Adipose tissue (tissue), 3 donors: ENCODE measurements around the gene ANP32B. TPM values are rescaled to one million over a fixed set of nuclear protein-coding genes. Genes with fewer than 3 reads are reported as not detected.
"Not testable (repeated sequence)": the region's sequence is repeated elsewhere in the genome, so short reads cannot be mapped to it uniquely, and the experiment has no call there.

Experiments
- H3K27ac ChIP-seq: one replicate; pipeline ENCODE4 v1.5.1; 2013; ENCODE audit warnings: low read depth, low read length
- WGBS, 3 donors: extraction: QIAGEN DNeasy Blood & Tissue Kit; methylation state at CpG; one replicate each; pipeline ENCODE4 v1.1.7; 2013; 5-methylcytosine and 5-hydroxymethylcytosine counted together
- polyA plus RNA-seq, 3 donors: library from polyadenylated mRNA; stranded (reverse); fragments of 200-250 nt; gene quantifications; one replicate each; pipeline ENCODE4 v1.2.3, GENCODE V29; 2013
- donor health status: healthy with polysubstance abuse.
- donor health status: Bipolar disorder and iron deficiency.
- donor health status: healthy.

Gene ANP32B
- polyA plus RNA-seq, result 100 to 1,000 TPM in 2 of 3 donors, 10 to 100 TPM in 1; 92.1 to 253 (median 129) TPM

DNA sequence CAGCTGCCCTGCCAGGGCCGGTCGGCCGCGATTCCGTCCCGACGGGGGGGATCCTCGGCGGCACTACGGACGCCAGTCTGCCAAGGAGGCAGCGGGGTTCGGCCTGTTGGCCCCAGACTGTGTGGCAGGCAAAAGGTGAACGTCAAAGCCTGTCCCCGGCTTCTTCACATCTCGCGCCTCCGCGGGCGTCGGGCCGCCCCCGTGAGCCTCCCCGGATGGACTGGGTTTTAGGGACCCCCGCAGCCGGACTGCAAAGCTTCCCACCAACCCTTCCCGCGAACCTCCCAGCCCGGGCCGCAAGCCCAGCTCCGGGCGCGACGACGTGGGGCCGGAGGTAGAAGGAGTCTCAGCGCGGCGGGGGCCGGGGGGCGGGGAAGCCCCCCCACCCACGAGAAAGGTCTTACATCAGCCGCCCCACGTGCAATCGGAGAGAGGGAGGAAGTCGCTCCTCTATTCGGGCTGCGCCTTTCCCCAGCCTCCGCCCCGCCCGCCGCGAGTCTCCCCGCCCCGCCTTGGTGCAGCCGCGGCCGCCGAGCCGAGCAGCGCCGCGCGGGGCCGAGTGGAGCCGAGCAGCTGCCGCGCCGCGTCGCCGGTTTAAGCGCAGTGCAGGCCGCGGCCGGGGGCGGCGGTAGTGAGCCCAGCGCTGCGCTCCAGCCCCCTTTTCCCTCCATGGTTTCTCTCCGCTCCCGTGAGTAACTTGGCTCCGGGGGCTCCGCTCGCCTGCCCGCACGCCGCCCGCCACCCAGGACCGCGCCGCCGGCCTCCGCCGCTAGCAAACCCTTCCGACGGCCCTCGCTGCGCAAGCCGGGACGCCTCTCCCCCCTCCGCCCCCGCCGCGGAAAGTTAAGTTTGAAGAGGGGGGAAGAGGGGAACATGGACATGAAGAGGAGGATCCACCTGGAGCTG lies at the start of gene ANP32B:
TSS of gene ANP32B (plus strand) at position 659 of the 906 bp plus-strand sequence. CDS start at position 874, 215 bp downstream.
- peak within 1 kb of the TSS; percentile 92 for H3K27ac ChIP-seq
- WGBS, 3 donors, result 0% methylated on average over 81 to 105 of the region's 105 CpGs

DNA sequence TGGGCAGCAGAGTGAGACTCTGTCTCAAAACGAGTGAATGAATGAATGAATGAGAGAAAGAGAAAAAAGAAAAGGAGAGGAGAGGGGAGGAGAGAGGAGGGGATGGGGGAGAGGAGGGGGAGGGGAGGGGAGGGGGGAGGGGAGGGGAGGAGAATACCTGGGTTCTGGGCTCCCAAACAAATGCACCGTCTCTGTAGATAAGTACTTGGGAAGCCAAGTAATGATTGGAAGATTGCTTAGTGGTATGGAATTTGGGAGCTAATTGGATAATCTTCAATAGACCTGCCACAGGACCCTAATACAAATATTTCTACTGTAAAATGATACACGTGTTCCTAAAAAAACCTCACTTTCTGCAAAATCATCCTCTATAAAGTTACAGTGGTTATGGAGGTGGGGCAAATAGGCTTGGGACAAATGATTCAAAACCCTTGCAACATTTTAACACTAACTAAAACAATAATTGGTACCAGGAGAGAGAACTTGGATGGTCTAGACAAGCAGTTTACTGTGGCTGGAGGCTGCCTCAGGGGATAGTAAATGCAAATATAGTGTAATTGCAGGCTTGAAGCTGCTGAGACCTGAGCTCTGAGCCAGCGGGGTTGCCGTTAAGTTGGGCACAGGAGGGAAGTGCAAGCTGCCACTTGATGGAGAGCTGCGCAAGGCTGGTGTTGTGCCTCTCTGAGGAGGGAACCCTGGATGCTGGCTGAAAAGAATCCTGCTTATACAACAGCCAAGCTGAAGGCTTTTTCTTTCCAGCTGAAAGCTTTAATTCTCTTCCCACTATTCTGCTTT lies 48.6 kb upstream of the ANP32B start:
- H3K27ac ChIP-seq, result no peak overlapping the region
- WGBS, 3 donors, result 14 to 25% (median 25%) methylated on average over 5 to 6 of the region's 6 CpGs

DNA sequence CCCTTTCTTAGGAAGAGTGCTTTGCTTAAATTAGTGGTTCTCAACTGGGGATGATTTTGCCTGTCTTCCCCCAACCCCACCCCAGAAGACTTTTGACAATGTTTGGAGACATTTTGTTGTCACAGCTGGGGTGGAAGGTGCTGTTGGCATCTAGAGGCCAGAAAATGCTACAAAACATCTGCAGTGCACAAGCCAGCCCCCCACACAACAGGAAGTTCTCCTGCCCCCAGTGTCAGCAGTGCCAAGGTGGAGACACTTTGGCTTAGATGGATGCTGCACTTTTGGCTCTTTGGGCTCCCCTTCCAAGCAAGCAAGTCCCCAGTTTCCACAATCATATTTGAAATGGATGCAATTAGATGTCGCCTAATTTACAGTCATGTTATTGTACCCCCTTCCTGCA lies 47.9 kb upstream of the ANP32B start:
- WGBS, 3 donors, result 67 to 85% (median 75%) methylated on average over 1 of the region's 1 CpG

DNA sequence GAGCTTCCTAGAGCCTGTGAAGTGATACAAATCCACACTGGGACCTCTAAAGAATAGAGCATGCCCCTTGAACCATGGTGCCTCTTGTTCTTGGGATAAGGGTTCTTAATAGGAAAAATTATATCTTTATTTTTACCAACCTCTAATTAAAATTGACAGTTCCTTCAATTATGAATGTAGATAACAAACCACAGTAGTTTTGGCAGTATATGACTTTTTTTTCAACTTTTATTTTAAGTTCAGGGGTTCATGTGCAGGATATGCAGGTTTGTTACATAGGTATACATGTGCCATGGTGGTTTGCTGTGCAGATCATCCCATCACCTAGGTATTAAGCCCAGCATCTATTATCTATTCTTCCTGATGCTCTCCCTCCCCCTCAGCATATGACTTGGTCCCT lies 46.1 kb upstream of the ANP32B start:
- no peak overlapping the region for H3K27ac ChIP-seq

More for the DNA sequence above, 47.9 kb upstream of the ANP32B start:
- H3K27ac ChIP-seq, result no peak overlapping the region

DNA sequence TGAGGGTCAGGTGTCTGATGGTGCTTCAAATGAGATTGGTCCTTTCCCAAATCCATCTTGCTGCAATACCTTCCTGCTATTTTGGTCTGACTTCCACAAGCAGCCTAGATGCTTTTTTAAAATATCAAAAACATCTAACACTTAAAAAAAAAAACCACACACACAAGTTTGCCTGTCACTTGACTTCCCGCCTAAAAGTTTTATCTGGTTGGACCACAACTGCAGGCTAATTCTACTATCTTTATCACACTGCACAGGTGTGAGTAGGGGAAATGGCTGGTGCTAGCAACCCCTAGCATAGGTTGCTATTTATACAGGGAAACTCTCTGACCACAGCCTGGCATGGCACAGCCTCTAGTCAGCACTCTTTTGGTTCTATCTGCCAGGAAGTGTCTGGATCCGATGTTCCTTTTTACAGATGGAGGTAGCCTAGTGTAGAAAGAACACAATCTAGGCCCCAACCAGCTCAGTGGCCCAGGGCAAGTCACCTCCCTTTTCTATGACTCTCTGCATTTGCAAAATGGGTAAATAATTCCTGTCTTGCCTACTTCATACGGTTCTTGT lies 45.0 kb upstream of the ANP32B start, which contains the start of gene HEMGN:
TSS of gene HEMGN (minus strand) at position 92 of the 564 bp plus-strand sequence. CDS start at position 56, 36 bp downstream.
- whole genome bisulfite sequencing, 3 donors, result 50 to 75% (median 53%) methylated on average over 3 of the region's 3 CpGs
- H3K27ac ChIP-seq, result no peak within 1 kb of the TSS

GRCh38 chr9:97940233-97940632 lies 42.9 kb upstream of the ANP32B start:
- no peak overlapping the region for H3K27ac ChIP-seq

GRCh38 chr9:97940741-97941140 lies 42.4 kb upstream of the ANP32B start:
- 70 to 82% (median 74%) methylated on average over 3 of the region's 3 CpGs for WGBS, 3 donors
- no peak overlapping the region for H3K27ac ChIP-seq

- 88 to 91% (median 89%) methylated on average over 1 of the region's 1 CpG for WGBS, 3 donors
- H3K27ac ChIP-seq, result no peak overlapping the region
These were observed 41.8 kb upstream of the ANP32B start for GRCh38 chr9:97941323-97941722.

- H3K27ac ChIP-seq, result no peak overlapping the region
These were observed 39.8 kb upstream of the ANP32B start for GRCh38 chr9:97943308-97943855.

GRCh38 chr9:97944612-97945011 lies 38.5 kb upstream of the ANP32B start:
- 73 to 86% (median 81%) methylated on average over 3 of the region's 3 CpGs for WGBS, 3 donors
- no peak overlapping the region for H3K27ac ChIP-seq

DNA sequence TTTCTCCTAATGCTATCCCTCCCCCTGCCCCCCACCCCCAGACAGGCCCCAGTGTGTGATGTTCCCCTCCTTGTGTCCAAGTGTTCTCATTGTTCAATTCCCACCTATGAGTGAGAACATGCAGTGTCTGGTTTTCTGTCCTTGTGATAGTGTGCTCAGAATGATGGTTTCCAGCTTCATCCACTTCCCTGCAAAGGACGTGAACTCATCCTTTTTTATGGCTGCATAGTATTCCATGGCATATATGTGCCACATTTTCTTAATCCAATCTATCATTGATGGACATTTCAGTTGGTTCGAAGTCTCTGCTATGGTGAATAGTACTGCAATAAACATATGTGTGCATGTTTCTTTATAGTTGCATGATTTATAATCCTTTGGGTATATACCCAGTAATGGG lies 37.7 kb upstream of the ANP32B start:
- 73 to 95% (median 95%) methylated on average over 2 of the region's 2 CpGs for WGBS, 3 donors
- not testable (repeated sequence) for H3K27ac ChIP-seq

GRCh38 chr9:97947094-97947493 lies 36.0 kb upstream of the ANP32B start:
- WGBS, 3 donors, result 41 to 48% (median 48%) methylated on average over 2 of the region's 2 CpGs
- not testable (repeated sequence) for H3K27ac ChIP-seq

DNA sequence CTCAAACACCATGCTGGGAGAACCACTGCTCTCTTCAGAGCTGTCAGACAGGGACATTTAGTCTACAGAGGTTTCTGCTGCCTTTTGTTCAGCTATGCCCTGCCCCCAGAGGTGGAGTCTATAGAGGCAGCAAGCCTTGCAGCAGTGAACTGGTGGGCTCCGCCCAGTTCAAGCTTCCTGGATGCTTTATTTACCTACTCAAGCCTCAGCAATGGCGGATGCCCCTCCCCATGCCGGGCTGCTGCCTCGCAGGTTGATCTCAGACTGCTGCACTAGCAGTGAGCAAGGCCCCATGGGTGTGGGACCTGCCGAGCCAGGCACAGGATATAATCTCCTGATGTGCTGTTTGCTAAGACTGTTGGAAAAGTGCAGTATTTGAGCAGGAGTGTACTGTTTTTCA lies 32.3 kb upstream of the ANP32B start:
- not testable (repeated sequence) for H3K27ac ChIP-seq
- whole genome bisulfite sequencing, 3 donors, result 84 to 95% (median 89%) methylated on average over 5 of the region's 5 CpGs

- no peak overlapping the region for H3K27ac ChIP-seq
These were observed 28.6 kb upstream of the ANP32B start for GRCh38 chr9:97954550-97954989.

DNA sequence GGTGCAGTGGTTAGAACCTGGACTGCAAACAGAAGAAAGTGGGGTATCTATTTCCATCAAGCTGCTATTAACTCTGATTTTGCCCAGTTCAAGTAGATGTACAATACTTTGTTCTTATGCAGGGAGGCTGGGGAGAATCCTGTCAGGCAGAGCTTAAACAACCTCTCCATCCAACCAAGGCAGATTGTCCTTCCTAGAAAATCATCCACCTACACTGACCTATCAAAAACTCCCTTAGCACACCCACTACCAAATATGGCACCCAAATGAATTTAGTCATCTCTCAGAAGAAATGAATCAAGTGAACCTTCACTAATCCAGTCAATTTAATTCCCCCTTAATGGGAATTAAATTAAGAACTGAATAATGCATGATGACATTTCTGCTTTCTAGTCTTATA lies 26.8 kb upstream of the ANP32B start:
- H3K27ac ChIP-seq, result no peak overlapping the region

- no peak overlapping the region for H3K27ac ChIP-seq
- WGBS, 3 donors, result 69 to 75% (median 72%) methylated on average over 5 of the region's 5 CpGs
These were observed 24.2 kb upstream of the ANP32B start for GRCh38 chr9:97958812-97959511.

DNA sequence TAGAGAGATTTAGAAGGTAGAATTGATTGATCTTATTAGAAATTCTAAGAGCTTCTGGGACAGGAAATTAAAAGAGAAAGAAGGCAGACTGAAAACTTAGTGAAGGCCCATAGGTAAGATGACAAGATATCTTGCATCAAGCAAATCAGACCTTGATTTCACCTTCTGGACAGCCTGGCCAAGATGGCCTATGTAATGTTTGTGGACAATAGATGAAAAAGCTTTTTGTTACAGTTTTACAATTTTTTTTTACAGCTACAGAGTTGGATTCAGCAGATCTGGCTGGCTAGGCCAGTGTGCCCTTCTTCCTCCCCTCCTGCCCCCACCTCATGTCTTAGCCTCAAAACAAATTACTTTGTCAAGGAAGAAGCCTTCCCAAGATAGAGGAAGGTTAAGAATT lies 23.6 kb upstream of the ANP32B start:
- no peak overlapping the region for H3K27ac ChIP-seq

DNA sequence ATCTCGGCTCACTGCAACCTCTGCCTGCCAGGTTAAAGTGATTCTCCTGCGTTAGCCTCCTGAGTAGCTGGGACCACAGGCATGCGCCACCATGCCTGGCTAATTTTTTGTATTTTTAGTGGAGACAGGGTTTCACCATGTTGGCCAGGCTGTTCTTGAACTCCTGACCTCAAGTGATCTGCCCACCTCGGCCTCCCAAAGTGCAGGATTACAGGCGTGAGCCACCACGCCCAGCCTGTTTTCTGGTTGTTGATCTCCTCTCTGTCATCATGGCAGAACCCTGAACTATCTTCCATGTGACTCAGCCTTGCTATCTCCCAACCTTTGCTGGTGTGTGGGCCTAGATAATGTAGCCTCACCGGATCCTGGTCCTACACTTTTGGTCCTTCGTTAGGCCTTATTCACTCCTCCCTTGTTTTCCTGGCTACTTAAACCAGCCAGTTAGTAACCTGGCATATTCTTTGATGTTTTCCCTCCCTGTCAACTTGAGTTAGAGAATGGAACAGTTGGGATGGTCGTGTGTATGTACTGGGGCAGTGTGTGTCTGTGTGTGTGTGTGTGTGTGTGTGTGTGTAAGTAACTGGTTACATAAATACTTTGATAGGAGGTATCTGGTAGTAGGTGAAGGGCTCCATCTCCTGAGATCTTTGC lies 22.3 kb upstream of the ANP32B start:
- WGBS, 3 donors, result 87 to 91% (median 87%) methylated on average over 9 of the region's 9 CpGs
- H3K27ac ChIP-seq, result not testable (repeated sequence)
